Measurements from ENCODE around the gene ZNF579. TPM values are rescaled to one million over a fixed set of nuclear protein-coding genes. Genes with fewer than 3 reads are reported as not detected.

The ZNF579 gene
- total and polyA plus RNA-seq, 9 of the 15 experiments (the other 6 are each of a cell fraction or from before 2014, with no cell fraction given): 0.06 to 15.9 (median 1.6) TPM

GRCh38 chr19:55622242-55622969, 41.8 kb upstream of the ZNF579 start:
- DNase-seq (ENCODE audit: extremely low read depth in 1 of 4, low spot score in 3 of 4) (peak in 2 of 4 experiments; percentile 5 to 9), ATAC-seq (no peak), FAIRE-seq (no peak)
- no peaks in the 10 kb centered on the region for H3K27me3 ChIP-seq (ENCODE audit: control insufficient read depth in 2 of 2, insufficient read depth in 2 of 2, low read length in 2 of 2)
- no peak overlapping the region for H2AFZ ChIP-seq (ENCODE audit: low read depth, low read length)
- 93% methylated on average over 28 of the region's 40 CpGs for WGBS (ENCODE audit: insufficient coverage, low coverage, missing lambda C conversion rate)
- H3K27ac ChIP-seq (ENCODE audit: extremely low read depth, low read depth, low read length): no peak overlapping the region
- H3K36me3 ChIP-seq (ENCODE audit: control insufficient read depth, insufficient read depth, low read length): peaks cover 12% of the 10 kb centered on the region; the same call in 2 of the 3 replicates
- peaks cover 7% of the 10 kb centered on the region; the same call in 2 of the 3 replicates for H3K79me2 ChIP-seq (ENCODE audit: control insufficient read depth, insufficient read depth, low read length)
- POLR2A ChIA-PET: interaction anchor here (0.6 to 2.1 kb wide), 4 partner anchors 15 to 558 kb away, joined by 3 to 10 read pairs (median 4); partner anchors contain the start of gene ZNF865
- BruUV-seq (replicated peaks): no TSS peak
- H3K4me3 ChIP-seq: no peak overlapping the region
- CTCF ChIA-PET (ENCODE audit: low intra/inter-chr PET ratio): no interaction called here
- H3K9me1 ChIP-seq (ENCODE audit: control insufficient read depth, insufficient read depth, low read length): peaks cover 3% of the 10 kb centered on the region
- in situ Hi-C loops (cut with MboI) (loop anchor here (10.0 kb wide), 1 partner anchor 338 kb away; the partner anchor contains the start of genes BRSK1 and HSPBP1), intact Hi-C loops (cut with micrococcal nuclease) (no loop called here)
- H3K4me2 ChIP-seq (ENCODE audit: insufficient read depth, low read length): no peak overlapping the region
- no peak overlapping the region for H3K9ac ChIP-seq (ENCODE audit: insufficient read depth in 1 of 2, low read depth in 2 of 2, low read length in 2 of 2)
- peaks cover 9 to 11% of the 10 kb centered on the region in 2 experiments; a peak in 4 of 5 replicates for H3K4me1 ChIP-seq (replicated peaks in 1 of 2; ENCODE audit: control insufficient read depth in 2 of 2, insufficient read depth in 2 of 2, low read length in 2 of 2)
- TF ChIP-seq POLR2G (IDR thresholded peaks at IDR 0.05; ENCODE audit: low read depth, low read length): peak; percentile 4
- peak; percentile 63; the same call in 1 of the 2 replicates for TF ChIP-seq ZBTB33 (CRISPR knock-in tag; IDR thresholded peaks at IDR 0.05)
- TF ChIP-seq ZNF766 (CRISPR knock-in tag; conservative IDR thresholded peaks at IDR 0.05): no peak
- TF ChIP-seq RBM22 (IDR thresholded peaks at IDR 0.05; ENCODE audit: low read depth, low read length, poor library complexity, severe bottlenecking): peak; percentile 42
- no peaks in the 10 kb centered on the region; the same call in 1 of the 2 replicates for H4K20me1 ChIP-seq (replicated peaks; ENCODE audit: control insufficient read depth, insufficient read depth, low read length)
- H3K9me3 ChIP-seq (replicated peaks; ENCODE audit: control insufficient read depth, insufficient read depth, low read depth, low read length): no peaks in the 10 kb centered on the region

All from K562 (cell line).